Measurements from ENCODE around the gene SORCS2. TPM values are rescaled to one million over a fixed set of nuclear protein-coding genes. Genes with fewer than 3 reads are reported as not detected.

SORCS2 gene
- total and polyA plus RNA-seq, 2 donors (not counting 1 experiment from before 2014, with no cell fraction given): not detected

GRCh38 chr4:7430368-7430964 lies 238.1 kb downstream of the SORCS2 start:
- Histone ChIP-seq H3K4me3 (ENCODE audit: control extremely low read depth in 1 of 5, extremely low read depth in 1 of 5, insufficient read depth in 1 of 5, low read depth in 2 of 5, low read length in 4 of 5) (no peak overlapping the region), H3K4me1 (ENCODE audit: control insufficient read depth in 2 of 2, insufficient read depth in 2 of 2, low read length in 2 of 2) (no peaks in the 10 kb centered on the region), H4K20me1 (ENCODE audit: control insufficient read depth, insufficient read depth, low read length, poor library complexity, severe bottlenecking) (no peaks in the 10 kb centered on the region), H3K9ac (ENCODE audit: low read length) (no peak overlapping the region), H3K27ac (ENCODE audit: low read length in 2 of 2) (no peak overlapping the region), H3K36me3 (replicated peaks in 1 of 2; ENCODE audit: control extremely low read depth in 1 of 2, control insufficient read depth in 1 of 2, extremely low read depth in 1 of 2, insufficient read depth in 2 of 2, low read length in 1 of 2) (no peaks in the 10 kb centered on the region), H3K4me2 (replicated peaks; ENCODE audit: low read depth, low read length, poor library complexity, severe bottlenecking) (no peak overlapping the region), H3K27me3 (replicated peaks in 1 of 4; ENCODE audit: control extremely low read depth in 1 of 4, control insufficient read depth in 3 of 4, insufficient read depth in 4 of 4, low read length in 3 of 4) (no peaks in the 10 kb centered on the region), H3K9me3 (ENCODE audit: control extremely low read depth in 1 of 3, control insufficient read depth in 2 of 3, insufficient read depth in 1 of 3, low read length in 2 of 3) (peaks cover 0 to 6% (median 0%) of the 10 kb centered on the region in 3 donors), H2AFZ (ENCODE audit: insufficient read depth, low read depth, low read length, poor library complexity, severe bottlenecking) (no peak overlapping the region), H3K79me2 (ENCODE audit: control insufficient read depth, insufficient read depth, low read length) (no peaks in the 10 kb centered on the region)
- intact Hi-C loops (cut with micrococcal nuclease): no loop called here
- no peak overlapping the region for H3K4me3 Mint-ChIP-seq
- no peaks in the 10 kb centered on the region for H3K9me3 Mint-ChIP-seq (ENCODE audit: insufficient read depth)
- ChIA-PET POLR2A (no interaction called here), CTCF (no interaction called here)
- 70% methylated on average over 15 of the region's 16 CpGs for WGBS (ENCODE audit: insufficient coverage)
- no peaks in the 10 kb centered on the region for H3K4me1 Mint-ChIP-seq
- DNase-seq (no peak), ATAC-seq (ENCODE audit: low read depth) (no peak)
- H3K27me3 Mint-ChIP-seq: no peaks in the 10 kb centered on the region
- no peak overlapping the region for H3K27ac Mint-ChIP-seq
- no peak for TF ChIP-seq EZH2 (IDR thresholded peaks at IDR 0.05; ENCODE audit: borderline replicate concordance, insufficient read depth, low read depth, low read length, poor library complexity, severe bottlenecking)
- TF ChIP-seq, protein P1, sequence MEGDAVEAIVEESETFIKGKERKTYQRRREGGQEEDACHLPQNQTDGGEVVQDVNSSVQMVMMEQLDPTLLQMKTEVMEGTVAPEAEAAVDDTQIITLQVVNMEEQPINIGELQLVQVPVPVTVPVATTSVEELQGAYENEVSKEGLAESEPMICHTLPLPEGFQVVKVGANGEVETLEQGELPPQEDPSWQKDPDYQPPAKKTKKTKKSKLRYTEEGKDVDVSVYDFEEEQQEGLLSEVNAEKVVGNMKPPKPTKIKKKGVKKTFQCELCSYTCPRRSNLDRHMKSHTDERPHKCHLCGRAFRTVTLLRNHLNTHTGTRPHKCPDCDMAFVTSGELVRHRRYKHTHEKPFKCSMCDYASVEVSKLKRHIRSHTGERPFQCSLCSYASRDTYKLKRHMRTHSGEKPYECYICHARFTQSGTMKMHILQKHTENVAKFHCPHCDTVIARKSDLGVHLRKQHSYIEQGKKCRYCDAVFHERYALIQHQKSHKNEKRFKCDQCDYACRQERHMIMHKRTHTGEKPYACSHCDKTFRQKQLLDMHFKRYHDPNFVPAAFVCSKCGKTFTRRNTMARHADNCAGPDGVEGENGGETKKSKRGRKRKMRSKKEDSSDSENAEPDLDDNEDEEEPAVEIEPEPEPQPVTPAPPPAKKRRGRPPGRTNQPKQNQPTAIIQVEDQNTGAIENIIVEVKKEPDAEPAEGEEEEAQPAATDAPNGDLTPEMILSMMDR (IDR thresholded peaks at IDR 0.05): no peak

DNA sequence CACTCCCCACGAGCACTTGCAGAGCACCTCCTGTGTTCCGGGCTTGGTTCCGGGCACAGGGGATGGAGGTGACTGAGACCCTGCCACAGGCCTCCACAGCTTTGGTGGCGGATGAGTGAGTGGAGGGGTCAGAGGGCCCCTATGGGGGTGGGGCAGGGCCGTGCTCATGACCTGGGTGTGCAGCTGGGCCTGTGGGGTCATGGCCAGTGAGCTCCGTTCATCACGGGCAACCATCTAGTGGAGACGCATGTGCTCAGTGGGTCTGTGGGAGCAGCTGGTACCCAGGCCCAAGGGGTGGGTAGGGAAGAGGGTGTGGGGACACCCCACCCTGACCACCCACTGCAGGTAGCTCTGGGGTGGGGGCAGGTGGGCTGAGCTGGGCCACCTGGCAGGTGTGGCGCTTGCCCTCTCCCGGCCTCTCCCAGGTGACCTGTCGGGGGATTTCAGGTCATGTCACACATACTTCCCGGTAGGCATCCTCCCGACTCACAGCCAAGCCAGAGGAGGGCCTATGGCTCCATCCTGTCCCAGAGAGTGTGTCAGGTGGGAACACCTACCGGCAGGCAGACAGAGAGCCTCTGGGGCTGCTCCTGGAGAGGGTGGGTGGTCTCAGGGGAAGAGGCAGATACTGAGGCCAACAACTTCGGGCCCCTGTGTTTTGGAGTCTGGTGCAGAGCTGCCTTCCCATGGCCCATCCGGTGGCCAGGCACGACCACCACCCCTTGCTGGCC lies 238.8 kb downstream of the SORCS2 start:
- TF ChIP-seq, protein P1 (IDR thresholded peaks at IDR 0.05): no peak
- TF ChIP-seq EZH2 (IDR thresholded peaks at IDR 0.05; ENCODE audit: borderline replicate concordance, insufficient read depth, low read depth, low read length, poor library complexity, severe bottlenecking): no peak
- Histone ChIP-seq H3K9me3 (ENCODE audit: control extremely low read depth in 1 of 3, control insufficient read depth in 2 of 3, insufficient read depth in 1 of 3, low read length in 2 of 3) (peaks cover 0 to 6% (median 0%) of the 10 kb centered on the region in 3 donors), H3K4me1 (ENCODE audit: control insufficient read depth in 2 of 2, insufficient read depth in 2 of 2, low read length in 2 of 2) (no peaks in the 10 kb centered on the region), H3K4me2 (replicated peaks; ENCODE audit: low read depth, low read length, poor library complexity, severe bottlenecking) (no peak overlapping the region), H3K79me2 (ENCODE audit: control insufficient read depth, insufficient read depth, low read length) (no peaks in the 10 kb centered on the region), H4K20me1 (ENCODE audit: control insufficient read depth, insufficient read depth, low read length, poor library complexity, severe bottlenecking) (no peaks in the 10 kb centered on the region), H3K27me3 (replicated peaks in 1 of 4; ENCODE audit: control extremely low read depth in 1 of 4, control insufficient read depth in 3 of 4, insufficient read depth in 4 of 4, low read length in 3 of 4) (no peaks in the 10 kb centered on the region), H3K4me3 (ENCODE audit: control extremely low read depth in 1 of 5, extremely low read depth in 1 of 5, insufficient read depth in 1 of 5, low read depth in 2 of 5, low read length in 4 of 5) (no peak overlapping the region), H3K9ac (ENCODE audit: low read length) (no peak overlapping the region), H3K36me3 (replicated peaks in 1 of 2; ENCODE audit: control extremely low read depth in 1 of 2, control insufficient read depth in 1 of 2, extremely low read depth in 1 of 2, insufficient read depth in 2 of 2, low read length in 1 of 2) (no peaks in the 10 kb centered on the region), H3K27ac (ENCODE audit: low read length in 2 of 2) (no peak overlapping the region), H2AFZ (ENCODE audit: insufficient read depth, low read depth, low read length, poor library complexity, severe bottlenecking) (no peak overlapping the region)
- intact Hi-C loops (cut with micrococcal nuclease): no loop called here
- Mint-ChIP-seq H3K4me1 (no peaks in the 10 kb centered on the region), H3K27me3 (no peaks in the 10 kb centered on the region), H3K4me3 (no peak overlapping the region), H3K9me3 (ENCODE audit: insufficient read depth) (no peaks in the 10 kb centered on the region), H3K27ac (no peak overlapping the region)
- WGBS (ENCODE audit: insufficient coverage): 89% methylated on average over 17 of the region's 17 CpGs
- DNase-seq: no peak
- POLR2A ChIA-PET: no interaction called here
- CTCF ChIA-PET: no interaction called here
- ATAC-seq (ENCODE audit: low read depth): no peak
